ENCODE measurements around the gene CRIP2. TPM values are rescaled to one million over a fixed set of nuclear protein-coding genes. Genes with fewer than 3 reads are reported as not detected.

The CRIP2 gene
- total RNA-seq (2022) (0.88 and 1.5 TPM in 2 replicates), Bru-seq, nascent RNA (not detected), BruChase-seq, experiment 1, labeled RNA remaining after a 2-hour chase (not detected), BruChase-seq, experiment 2, labeled RNA remaining after a 6-hour chase (percentile 26 among the genes with signal in this experiment)
- long read RNA-seq, partial matches to known transcripts: 0 of 3 reads
- long read RNA-seq, other reads (novel, unspliced or antisense): 0 of 3 reads

- peaks cover 4% of the 10 kb centered on the region for H3K27me3 Mint-ChIP-seq (ENCODE audit: insufficient read depth, unreplicated experiment)
- Histone ChIP-seq H3K4me3 (ENCODE audit: low read depth, low read length) (peak within 1 kb of the TSS; percentile 56), H3K36me3 (ENCODE audit: control insufficient read depth, insufficient read depth, low read length) (no peaks in the 10 kb centered on the region), H3K9me3 (no peaks in the 10 kb centered on the region), H3K4me1 (peaks cover 18% of the 10 kb centered on the region), H3K27me3 (replicated peaks; ENCODE audit: control insufficient read depth, insufficient read depth, low read length) (no peaks in the 10 kb centered on the region; the same call in 1 of the 2 replicates)
- intact Hi-C loops (cut with micrococcal nuclease; ENCODE audit: unreplicated experiment): no loop called here
- peak within 1 kb of the TSS; percentile 74 for H3K4me3 Mint-ChIP-seq (ENCODE audit: unreplicated experiment)
- ChIA-PET CTCF (interaction anchor here (1.0 kb wide), 1 partner anchor 26 kb away, joined by 3 read pairs; no protein-coding TSS in a partner anchor), POLR2A (no interaction called here)
- peaks cover 9% of the 10 kb centered on the region for H3K36me3 Mint-ChIP-seq (ENCODE audit: insufficient read depth, unreplicated experiment)
- DNase-seq: peak in 1 of 2 experiments; percentile 76
- TF ChIP-seq CTCF (IDR thresholded peaks at IDR 0.05; ENCODE audit: insufficient read depth in 1 of 2, low read depth in 1 of 2, low read length in 1 of 2, severe bottlenecking in 1 of 2, unreplicated experiment in 1 of 2): no peak
- no peaks in the 10 kb centered on the region for H3K9me3 Mint-ChIP-seq (ENCODE audit: unreplicated experiment)
- H3K4me1 Mint-ChIP-seq (ENCODE audit: low read depth, unreplicated experiment): peaks cover 1% of the 10 kb centered on the region
- no TSS peak for BruUV-seq (replicated peaks)
- H3K27ac Mint-ChIP-seq (ENCODE audit: unreplicated experiment): no peak within 1 kb of the TSS
These were observed at the start of gene CRIP2 for GRCh38 chr14:105474483-105475268. Gene CRIP2 (plus strand): TSS chr14:105474821. CDS start chr14:105474863, 42 bp downstream.

- Histone ChIP-seq H3K4me1 (0 out of 2 replicates have a peak, but pooled peaks cover 7% of the 10 kb centered on the region), H3K36me3 (ENCODE audit: control insufficient read depth, insufficient read depth, low read length) (peaks cover 2% of the 10 kb centered on the region), H3K4me3 (ENCODE audit: low read depth, low read length) (no peak overlapping the region), H3K27me3 (replicated peaks; ENCODE audit: control insufficient read depth, insufficient read depth, low read length) (no peaks in the 10 kb centered on the region), H3K9me3 (no peaks in the 10 kb centered on the region)
- no TSS peak for BruUV-seq (replicated peaks)
- no peak overlapping the region for H3K4me3 Mint-ChIP-seq (ENCODE audit: unreplicated experiment)
- H3K36me3 Mint-ChIP-seq (ENCODE audit: insufficient read depth, unreplicated experiment): peaks cover 57% of the 10 kb centered on the region
- TF ChIP-seq CTCF (IDR thresholded peaks at IDR 0.05; ENCODE audit: insufficient read depth in 1 of 2, low read depth in 1 of 2, low read length in 1 of 2, severe bottlenecking in 1 of 2, unreplicated experiment in 1 of 2): no peak
- ChIA-PET CTCF (no interaction called here), POLR2A (no interaction called here)
- no peak for DNase-seq
- H3K27me3 Mint-ChIP-seq (ENCODE audit: insufficient read depth, unreplicated experiment): no peaks in the 10 kb centered on the region
- H3K27ac Mint-ChIP-seq (ENCODE audit: unreplicated experiment): no peak overlapping the region
- intact Hi-C loops (cut with micrococcal nuclease; ENCODE audit: unreplicated experiment): no loop called here
- H3K4me1 Mint-ChIP-seq (ENCODE audit: low read depth, unreplicated experiment): no peaks in the 10 kb centered on the region
- H3K9me3 Mint-ChIP-seq (ENCODE audit: unreplicated experiment): no peaks in the 10 kb centered on the region
These were observed 49.8 kb upstream of the CRIP2 start for GRCh38 chr14:105424861-105425260.

- CTCF ChIA-PET: no interaction called here
- H3K4me1 Mint-ChIP-seq (ENCODE audit: low read depth, unreplicated experiment): no peaks in the 10 kb centered on the region
- intact Hi-C loops (cut with micrococcal nuclease; ENCODE audit: unreplicated experiment): no loop called here
- no peak for TF ChIP-seq CTCF (IDR thresholded peaks at IDR 0.05; ENCODE audit: insufficient read depth in 1 of 2, low read depth in 1 of 2, low read length in 1 of 2, severe bottlenecking in 1 of 2, unreplicated experiment in 1 of 2)
- POLR2A ChIA-PET: no interaction called here
- no peak overlapping the region for H3K4me3 ChIP-seq (ENCODE audit: low read depth, low read length)
- peaks cover 2% of the 10 kb centered on the region for H3K36me3 ChIP-seq (ENCODE audit: control insufficient read depth, insufficient read depth, low read length)
- peaks cover 63% of the 10 kb centered on the region for H3K36me3 Mint-ChIP-seq (ENCODE audit: insufficient read depth, unreplicated experiment)
- H3K27me3 Mint-ChIP-seq (ENCODE audit: insufficient read depth, unreplicated experiment): no peaks in the 10 kb centered on the region
- H3K4me3 Mint-ChIP-seq (ENCODE audit: unreplicated experiment): no peak overlapping the region
- no peaks in the 10 kb centered on the region for H3K27me3 ChIP-seq (replicated peaks; ENCODE audit: control insufficient read depth, insufficient read depth, low read length)
- H3K27ac Mint-ChIP-seq (ENCODE audit: unreplicated experiment): no peak overlapping the region
- 0 out of 2 replicates have a peak, but pooled peaks cover 6% of the 10 kb centered on the region for H3K4me1 ChIP-seq
- no peaks in the 10 kb centered on the region for H3K9me3 Mint-ChIP-seq (ENCODE audit: unreplicated experiment)
- no peaks in the 10 kb centered on the region for H3K9me3 ChIP-seq
- no peak for DNase-seq
- no TSS peak for BruUV-seq (replicated peaks)
These were observed 48.8 kb upstream of the CRIP2 start for GRCh38 chr14:105425823-105426247.
